8988T (cell line): ENCODE results near the gene PARD3B.

Experiments
- DNase-seq: peaks from one replicate; pipeline ENCODE4 v3.0.0; 2011

Gene PARD3B, protein sequence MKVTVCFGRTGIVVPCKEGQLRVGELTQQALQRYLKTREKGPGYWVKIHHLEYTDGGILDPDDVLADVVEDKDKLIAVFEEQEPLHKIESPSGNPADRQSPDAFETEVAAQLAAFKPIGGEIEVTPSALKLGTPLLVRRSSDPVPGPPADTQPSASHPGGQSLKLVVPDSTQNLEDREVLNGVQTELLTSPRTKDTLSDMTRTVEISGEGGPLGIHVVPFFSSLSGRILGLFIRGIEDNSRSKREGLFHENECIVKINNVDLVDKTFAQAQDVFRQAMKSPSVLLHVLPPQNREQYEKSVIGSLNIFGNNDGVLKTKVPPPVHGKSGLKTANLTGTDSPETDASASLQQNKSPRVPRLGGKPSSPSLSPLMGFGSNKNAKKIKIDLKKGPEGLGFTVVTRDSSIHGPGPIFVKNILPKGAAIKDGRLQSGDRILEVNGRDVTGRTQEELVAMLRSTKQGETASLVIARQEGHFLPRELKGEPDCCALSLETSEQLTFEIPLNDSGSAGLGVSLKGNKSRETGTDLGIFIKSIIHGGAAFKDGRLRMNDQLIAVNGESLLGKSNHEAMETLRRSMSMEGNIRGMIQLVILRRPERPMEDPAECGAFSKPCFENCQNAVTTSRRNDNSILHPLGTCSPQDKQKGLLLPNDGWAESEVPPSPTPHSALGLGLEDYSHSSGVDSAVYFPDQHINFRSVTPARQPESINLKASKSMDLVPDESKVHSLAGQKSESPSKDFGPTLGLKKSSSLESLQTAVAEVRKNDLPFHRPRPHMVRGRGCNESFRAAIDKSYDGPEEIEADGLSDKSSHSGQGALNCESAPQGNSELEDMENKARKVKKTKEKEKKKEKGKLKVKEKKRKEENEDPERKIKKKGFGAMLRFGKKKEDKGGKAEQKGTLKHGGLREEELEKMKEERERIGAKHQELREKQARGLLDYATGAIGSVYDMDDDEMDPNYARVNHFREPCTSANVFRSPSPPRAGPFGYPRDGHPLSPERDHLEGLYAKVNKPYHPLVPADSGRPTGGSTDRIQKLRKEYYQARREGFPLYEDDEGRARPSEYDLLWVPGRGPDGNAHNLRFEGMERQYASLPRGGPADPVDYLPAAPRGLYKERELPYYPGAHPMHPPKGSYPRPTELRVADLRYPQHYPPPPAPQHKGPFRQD (N-terminal part only)

DNA sequence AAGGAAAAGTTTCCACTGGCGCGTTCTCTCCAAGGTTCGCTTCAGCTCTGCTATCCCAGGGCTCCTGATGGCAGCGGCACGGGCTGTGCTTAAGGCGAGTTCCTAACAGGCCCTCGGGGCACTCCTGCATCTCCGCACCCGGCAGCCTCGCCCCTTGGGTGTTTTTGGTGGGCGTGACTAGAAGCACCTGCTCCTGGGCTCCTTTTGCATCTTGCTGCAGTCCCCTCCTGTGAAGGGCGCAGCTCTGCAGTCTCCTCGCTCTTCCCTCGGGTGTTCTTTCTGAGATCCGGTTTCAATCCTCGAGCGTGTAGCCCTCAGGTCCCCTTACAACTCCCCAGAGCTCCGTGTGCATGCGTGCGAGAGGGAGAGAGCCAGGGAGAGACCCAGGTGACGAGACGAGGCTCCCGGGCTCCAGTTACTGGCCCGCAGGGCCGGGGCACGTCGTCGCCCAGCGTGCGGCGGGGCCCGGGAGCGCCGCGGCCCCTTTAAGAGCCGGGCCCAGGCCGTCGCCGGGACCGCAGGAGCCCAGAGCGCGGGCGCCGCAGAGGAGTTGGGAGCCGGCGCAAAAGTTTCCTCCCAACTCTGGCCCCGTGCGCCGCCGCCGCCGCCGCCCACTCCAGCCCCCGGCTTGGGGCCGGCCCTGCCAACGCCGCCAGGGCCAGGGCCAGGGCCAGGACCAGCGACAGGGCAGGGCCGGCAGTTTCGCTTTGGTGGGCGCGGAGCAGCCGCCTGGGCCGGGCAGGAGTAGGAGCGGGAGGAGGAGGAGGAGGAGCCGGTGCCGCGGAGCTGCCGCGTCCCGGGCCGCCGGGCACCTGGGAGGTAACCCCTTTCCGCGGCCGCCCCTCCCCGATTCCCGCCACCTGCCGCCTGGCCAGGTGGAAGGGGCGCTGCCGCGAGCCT, at the start of gene PARD3B:
Gene PARD3B, plus strand, starts transcription at position 515 of the 900 bp plus-strand sequence. CDS start 525 bp downstream, outside the sequence.
- DNase-seq: peak; percentile 67

DNA sequence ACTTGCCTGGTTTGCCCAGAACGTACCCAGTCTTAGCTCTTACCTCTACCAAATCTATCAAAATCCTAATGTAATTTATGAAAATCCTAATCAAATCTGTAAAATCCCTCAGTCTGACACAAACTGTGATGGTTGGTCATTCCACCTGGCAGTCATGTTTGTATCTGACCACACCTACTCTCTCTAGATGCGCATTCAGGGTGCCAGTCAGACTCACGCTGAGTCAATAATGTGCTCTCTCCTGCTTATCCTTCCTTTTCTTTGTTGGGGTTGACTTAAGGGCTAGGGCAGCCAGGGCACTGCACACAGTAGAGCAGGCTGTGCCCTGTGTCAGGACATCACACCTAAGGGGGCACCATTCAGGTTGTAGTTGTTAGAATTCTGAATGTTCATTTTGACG, 48.5 kb upstream of the PARD3B start:
- no peak for DNase-seq

DNA sequence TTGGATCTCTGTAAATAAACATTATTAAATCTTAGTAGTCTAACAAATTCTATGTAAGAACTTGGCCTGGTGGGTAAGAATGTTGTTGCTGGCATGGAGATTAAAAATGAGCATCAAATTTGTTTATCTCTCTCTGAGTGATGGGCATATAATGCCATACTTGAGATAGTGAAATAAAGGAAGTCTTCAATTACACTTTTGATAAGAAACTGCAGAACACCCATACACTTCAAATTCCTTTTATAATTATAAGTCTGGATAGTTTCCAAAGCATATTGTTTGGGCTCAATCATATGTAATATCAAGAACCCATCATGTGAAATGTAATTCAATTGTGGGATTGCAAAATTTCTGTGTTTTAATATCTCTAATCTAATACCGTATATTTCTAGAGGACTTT, 47.4 kb upstream of the PARD3B start:
- DNase-seq: no peak

DNA sequence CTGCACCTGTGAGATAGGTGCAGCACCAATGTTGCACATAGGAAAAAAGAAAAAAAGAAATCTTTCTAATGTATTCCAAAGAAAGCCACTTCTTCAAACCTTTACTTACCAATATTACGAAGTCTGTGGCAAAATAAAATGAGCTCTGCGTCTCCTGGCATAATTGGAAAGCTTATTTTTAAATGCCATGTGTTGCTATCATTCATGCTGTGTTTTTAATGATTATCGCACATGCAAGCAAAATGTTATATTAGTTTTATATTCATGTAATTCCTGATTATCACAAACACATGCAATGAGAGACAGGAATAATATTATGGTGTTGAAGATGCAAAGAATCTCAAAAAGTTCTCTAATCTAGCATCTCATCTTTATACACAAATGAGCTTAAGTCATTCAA, 47.0 kb upstream of the PARD3B start:
- DNase-seq: no peak

DNA sequence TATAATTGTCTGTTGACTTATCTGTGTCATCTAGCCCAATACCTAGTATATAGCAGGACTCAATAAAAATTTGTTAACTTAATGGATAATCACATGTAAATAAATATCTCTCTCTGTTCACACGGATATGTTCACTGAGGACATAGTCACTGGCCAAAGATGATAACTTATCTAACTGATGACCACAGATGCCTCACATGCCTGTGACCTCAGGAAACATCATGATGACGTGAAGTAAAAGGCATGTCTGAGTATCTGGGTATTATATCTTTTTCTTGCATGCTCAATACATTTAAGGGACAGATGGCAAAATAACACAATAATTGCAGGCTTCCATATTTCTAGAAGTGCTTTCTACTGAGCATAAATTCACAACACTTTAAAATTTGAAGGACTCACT, 41.4 kb upstream of the PARD3B start:
- DNase-seq: no peak

DNA sequence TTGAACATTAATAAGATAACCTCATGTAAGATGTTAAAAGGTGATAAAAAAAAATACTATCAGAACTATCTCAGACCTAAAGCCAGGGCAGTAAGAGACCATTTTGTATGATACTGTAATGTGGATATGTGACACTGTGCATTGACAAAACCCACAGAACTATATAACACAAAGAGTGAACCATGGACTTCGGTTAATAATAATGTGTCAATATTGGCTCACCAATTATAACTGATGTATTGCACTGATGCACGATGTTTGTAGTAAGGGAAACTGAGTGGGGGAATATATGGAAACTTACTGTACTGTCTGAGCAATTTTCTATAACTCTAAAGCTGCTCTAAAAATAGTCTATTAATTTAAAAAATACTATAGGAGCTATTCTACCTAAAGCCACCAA, 40.7 kb upstream of the PARD3B start:
- DNase-seq: no peak

DNA sequence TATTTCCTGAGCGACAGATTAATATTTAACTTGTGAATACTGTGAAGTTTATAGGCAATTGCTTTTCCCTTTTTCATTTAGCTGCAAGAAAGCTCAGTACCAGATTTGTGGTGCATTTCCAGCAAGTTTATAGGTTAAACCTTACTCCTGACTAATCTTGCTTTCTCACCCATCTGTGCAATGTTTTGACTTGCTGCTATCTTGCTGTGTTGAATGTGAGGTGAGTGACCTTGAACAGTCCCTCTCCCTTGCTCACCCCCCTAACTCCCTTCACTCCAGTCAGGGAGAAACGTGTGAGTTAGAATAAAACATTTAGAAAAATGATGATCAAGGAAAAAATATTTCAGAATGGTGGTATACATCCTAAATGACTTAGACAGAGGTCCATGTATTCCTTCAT, 39.8 kb upstream of the PARD3B start:
- DNase-seq: no peak

DNA sequence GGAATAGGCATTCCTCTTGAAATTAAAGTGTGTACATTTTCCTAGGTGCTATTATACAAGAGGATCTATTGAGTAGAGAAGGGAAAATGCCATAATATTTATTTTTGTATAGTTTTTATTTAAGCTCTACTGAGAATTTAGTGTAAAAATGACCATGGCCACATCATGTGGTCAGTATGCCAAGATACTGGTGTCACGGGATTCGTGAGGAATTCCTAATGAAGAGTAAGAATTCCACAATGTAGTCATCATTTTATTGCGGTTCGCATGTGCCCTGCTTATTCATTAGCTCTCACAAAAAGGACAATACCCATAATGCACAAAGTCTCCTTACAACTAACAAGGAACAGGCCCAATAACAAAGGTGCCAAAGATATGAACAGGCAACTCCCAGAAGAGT, 39.3 kb upstream of the PARD3B start:
- DNase-seq: no peak

DNA sequence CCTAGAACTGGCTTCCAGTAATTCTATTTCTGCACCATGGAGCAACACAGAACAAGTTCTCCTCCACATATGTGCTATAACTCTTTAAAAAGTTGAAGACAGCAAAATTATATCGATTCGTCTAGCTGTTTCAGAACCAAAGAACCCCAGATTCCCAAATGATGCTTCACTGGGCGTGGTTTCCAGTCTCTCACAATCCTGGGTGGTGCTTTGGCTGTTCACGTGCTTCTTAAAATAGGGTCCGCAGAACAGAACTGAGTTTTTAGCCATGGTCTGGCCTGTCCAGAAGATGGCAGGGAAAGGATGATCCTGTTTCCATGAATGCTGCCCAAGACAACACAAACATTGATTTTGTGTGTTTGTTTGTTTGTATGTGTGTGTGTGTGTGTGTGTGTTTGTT, 37.6 kb upstream of the PARD3B start:
- DNase-seq: no peak

DNA sequence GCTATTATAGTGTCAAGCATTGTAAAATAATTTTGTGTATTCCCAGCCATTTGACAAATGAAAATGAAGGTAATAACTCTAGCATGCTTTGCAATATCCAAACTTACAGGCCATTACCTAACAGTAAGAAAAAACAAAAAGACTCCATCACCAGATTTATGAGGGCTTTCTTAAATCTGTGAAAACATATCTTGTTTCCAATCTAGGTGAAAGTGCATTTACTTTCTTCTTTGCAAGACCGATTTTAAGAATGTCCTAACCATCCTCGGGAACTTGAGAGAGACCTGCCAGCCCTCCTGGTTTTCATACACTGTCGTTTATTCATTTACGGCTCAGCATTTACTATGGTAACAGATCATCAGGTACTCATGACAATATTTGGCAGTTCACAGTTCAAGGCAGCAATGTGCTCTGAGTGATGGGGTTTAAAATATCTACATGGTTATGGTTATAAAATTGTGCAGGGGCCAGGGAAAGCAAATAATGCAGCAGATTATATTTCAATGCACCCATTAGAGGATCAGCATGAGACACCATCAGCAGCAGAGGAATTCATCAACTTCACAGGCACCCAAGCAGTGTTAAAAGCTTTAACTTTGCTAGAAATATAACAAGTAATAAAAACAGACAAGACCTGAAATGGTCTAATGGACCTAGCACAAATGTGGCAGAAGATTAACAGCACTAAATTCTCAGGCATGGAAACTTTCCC, 34.4 kb upstream of the PARD3B start:
- no peak for DNase-seq

DNA sequence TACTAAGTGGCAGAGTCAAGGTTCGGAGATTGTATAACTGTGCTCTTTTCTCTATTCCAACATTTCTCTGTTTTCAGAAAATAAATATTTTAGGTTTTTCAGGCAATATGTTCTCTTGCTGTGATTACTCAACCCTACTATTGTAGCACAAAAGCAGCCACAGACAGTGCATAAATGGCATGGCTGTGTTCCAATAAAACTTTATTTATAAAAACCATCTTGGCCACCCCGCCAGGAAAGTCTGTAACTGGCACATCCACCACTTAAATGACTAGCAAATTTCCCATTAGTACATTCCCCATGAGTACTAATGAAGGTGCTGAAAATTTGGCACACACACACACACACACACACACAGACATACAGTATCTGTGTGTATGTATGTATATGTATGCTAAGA, 30.8 kb upstream of the PARD3B start:
- no peak for DNase-seq

DNA sequence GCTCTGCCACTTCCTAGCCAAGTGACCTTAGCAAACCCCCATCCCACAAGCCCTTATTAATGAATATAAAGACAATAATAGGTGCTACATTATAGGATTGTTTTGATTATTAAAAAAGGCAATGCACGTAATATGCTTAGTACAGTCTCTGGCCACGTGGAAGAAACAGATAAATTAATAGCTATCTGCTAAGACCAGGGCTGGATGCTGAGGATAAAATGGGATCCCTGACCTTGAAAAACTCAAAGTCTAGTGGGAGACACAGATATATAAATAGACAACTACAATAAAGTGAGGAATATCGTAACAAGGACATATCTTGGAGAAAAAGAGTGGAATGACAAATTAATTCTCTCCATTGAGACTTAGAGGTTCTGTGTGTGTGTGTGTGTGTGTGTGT, 29.9 kb upstream of the PARD3B start:
- no peak for DNase-seq

DNA sequence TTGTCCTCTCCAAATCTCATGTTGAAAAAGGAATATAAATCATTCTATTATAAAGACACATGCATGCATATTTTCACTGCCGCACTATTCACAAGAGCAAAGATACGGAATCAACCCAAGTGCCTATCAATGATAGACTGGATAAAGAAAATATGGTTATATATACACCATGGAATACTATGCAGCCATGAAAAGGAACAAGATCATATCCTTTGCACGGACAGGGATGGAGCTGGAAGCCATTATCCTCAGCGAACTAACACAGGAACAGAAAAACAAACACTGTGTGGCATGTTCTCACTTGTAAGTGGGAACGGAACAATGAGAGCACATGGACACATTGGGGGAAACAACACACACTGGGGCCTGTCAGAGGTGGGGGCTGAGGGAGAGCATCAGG, 28.1 kb upstream of the PARD3B start:
- no peak for DNase-seq

DNA sequence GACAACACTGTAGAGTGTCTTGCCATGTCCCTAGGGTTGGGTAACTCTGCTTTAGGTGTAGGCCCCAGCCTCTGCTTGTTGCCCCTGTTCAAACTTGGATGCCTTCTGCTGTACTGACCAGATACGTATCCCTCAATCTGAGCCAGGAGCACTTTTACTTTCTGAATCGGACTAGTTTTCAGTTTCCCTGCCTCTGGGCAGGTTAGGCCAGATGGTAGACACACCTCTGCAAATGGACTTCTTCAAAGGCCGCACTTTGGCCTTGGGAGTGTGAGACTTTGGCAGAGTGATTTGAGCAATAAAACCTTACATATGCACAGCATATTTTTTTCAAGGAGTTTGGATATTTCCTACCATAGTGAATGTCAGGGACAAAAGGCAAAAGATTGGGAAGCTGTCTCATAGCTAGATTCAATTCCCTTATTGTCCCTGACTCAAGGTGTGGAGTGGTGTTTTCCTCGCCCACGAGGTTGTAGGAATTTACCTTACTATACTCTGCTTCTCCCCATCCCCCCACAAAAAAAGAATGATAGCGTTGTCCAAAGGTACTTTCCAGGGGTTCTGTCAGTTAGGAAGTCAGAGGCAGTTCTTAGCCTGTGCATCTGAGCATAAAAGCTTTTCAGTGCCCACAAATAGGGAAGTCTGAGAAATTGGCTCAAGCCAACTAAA, 15.3 kb upstream of the PARD3B start:
- DNase-seq: no peak

DNA sequence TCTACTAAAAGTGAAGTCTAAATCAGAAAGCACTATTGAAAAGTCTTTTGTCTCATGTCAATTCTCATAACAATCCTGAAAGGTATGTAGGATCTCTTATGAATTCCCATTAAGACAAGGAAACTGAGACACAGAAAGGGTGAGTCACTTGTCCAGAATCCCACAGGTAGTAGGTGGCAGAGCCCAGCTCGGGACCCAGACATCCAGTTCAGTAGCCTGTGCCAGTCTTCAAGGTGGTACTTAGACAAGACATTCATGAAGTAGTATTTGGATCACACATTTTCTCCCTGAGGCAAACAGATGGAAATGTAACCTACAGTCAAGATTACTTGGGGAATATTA, 14.8 kb upstream of the PARD3B start:
- DNase-seq: no peak

DNA sequence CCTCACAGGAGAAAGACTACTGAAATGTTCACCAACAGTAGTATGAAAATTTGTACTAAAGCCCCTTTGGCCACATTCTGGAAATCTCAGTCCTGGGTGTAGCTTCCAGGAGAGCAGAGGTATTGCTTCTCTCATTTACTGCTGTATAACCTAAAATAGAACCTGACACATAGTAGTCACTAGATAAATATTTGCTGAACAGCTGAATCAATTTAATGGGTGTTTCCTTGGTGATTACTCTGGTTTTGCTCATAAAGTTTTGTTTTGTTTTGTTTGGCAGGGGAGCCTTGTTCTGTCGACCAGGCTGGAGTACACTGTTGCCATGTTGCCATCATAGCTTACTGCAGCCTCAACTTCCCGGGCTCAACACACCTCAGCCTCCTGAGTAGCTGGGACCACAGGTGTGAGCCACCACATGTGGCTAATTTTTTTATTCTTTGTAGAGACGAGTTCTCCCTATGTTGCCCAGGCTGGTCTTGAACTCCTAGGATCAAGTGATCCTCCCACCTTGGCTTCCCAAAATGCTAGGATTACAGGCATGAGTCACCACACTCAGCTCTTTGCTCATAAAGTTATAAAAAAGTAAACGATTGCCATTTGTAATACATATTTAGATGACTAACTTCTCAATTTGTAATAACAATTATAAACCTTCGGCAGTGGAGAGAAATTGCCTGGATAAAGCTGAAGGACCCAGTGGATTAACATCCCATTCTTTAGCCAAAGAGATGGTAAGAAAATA, 11.5 kb upstream of the PARD3B start:
- DNase-seq: no peak

DNA sequence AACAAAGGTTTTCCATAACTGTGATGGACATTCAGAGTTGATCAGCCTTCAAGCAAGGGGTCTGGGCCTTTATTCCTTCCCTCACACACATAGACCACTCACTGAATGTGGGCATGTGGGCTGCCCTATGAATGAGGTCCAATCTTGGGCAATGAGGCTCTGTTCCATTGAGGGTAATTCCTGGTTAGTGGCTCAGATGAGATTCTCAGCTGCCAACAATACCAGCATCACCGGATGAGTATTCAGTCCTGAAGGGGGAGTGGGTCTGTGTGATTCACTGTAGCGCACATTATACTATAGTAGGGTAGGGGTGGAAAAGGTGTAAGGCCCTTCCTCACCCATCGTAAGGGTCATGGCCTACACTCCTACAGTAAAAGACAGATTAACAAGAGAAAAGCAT, 9.9 kb upstream of the PARD3B start:
- no peak for DNase-seq

DNA sequence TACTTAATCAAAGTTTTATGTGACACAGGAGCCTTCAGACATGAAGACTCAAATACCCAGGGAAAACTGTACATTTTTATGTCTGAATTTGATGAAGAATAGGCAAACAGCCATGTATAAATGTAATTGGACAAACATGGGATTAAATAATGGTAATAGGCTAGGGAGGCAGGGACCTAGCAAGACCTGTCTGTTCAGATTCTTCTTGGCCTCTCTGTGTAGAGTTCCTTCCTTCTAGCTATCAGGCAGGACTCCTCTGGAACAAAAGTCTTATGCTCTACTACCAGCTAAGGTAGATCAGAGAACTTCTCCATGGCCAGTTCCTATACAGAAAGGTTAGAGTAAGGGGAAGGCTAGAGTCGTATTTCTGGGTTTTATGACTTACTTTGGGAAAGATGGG, 9.5 kb upstream of the PARD3B start:
- DNase-seq: no peak

DNA sequence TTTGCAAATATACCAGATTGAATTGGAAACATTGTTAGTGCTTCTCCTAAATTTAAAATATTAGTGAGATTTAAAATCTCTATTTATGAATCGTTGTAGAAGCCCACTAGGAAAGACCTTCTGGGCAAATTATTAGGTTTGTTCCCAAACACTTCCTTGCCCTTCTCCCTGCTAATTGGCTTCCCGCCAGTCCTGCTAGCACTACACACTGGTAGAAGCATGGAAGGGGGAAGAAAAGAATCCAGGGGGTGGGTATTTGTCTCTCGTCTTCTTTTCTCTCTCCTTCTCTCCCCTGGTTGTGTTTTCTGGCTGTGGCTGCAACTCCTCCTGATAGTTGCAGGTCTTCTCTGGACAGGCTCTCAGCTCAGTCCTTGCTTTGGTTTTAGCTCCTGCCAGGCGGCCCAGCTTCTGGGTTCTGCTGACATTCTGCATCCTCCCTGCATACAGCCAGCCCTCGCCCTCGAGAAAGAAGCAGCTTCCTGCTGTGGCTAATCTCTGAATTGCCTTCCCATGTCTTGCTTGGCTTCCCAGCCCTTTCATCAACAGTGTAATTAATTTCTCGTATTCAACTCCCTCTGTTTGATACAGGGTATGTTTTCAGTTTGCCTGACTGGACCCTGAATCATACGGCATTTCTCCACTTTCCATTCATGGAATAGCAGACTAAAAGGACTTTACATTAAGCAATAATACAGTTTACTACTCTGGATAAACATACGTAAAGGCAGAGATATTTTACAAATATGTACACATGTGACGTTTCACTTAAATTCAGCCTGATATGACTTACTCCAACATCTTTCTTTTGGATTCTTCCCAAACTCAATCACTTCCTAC, 6.9 kb upstream of the PARD3B start:
- DNase-seq: no peak

DNA sequence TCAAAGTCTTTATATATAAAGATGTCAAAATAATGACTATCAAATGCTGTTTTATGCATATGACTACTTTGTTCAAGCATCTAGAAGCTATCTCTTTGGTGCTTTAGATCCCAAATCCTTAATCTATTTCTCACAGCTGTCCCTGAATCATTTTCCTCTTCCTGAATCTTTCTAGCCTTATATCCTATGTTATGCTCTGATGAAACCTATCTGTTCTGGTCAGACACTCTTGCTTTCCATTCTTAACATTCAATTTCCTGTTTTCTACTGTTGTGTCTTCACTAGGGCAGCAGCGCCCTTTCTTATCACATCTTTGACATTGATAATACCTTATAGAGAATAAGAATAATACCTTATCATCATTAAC, 6.3 kb upstream of the PARD3B start:
- no peak for DNase-seq
